Duodenal mucosa (tissue), 2 donors: ENCODE measurements around the gene KNG1.

ENCODE experiments used
- H3K27ac ChIP-seq: one replicate; pipeline ENCODE4 v1.7.0; 2013; ENCODE audit warnings: low read depth, low read length
- H3K27me3 ChIP-seq, 2 donors: one replicate each; pipeline ENCODE4 v1.7.0; 2013; ENCODE audit warnings: low read length in 2 of 2, control low read depth in 1 of 2; ENCODE audit not compliant: insufficient read depth in 2 of 2, control insufficient read depth in 1 of 2
- H3K36me3 ChIP-seq, 2 donors: one replicate each; pipeline ENCODE4 v1.7.0; 2013; ENCODE audit warnings: low read length in 2 of 2, control low read depth in 1 of 2; ENCODE audit not compliant: insufficient read depth in 2 of 2, control insufficient read depth in 1 of 2
- H3K4me1 ChIP-seq, 2 donors: one replicate each; pipeline ENCODE4 v1.7.0; 2013; ENCODE audit warnings: low read length in 2 of 2, control low read depth in 1 of 2; ENCODE audit not compliant: insufficient read depth in 2 of 2, control insufficient read depth in 1 of 2
- H3K4me3 ChIP-seq, 2 donors: one replicate each; pipeline ENCODE4 v1.7.0; 2013; ENCODE audit warnings: low read length in 2 of 2, low read depth in 1 of 2
- H3K9ac ChIP-seq, 2 donors: one replicate each; pipeline ENCODE4 v1.7.0; 2013; ENCODE audit warnings: low read length in 2 of 2, low read depth in 1 of 2
- H3K9me3 ChIP-seq, 2 donors: one replicate each; pipeline ENCODE4 v1.7.0; 2013; ENCODE audit warnings: low read length in 2 of 2, control low read depth in 1 of 2; ENCODE audit not compliant: control insufficient read depth in 1 of 2

KNG1 gene

DNA sequence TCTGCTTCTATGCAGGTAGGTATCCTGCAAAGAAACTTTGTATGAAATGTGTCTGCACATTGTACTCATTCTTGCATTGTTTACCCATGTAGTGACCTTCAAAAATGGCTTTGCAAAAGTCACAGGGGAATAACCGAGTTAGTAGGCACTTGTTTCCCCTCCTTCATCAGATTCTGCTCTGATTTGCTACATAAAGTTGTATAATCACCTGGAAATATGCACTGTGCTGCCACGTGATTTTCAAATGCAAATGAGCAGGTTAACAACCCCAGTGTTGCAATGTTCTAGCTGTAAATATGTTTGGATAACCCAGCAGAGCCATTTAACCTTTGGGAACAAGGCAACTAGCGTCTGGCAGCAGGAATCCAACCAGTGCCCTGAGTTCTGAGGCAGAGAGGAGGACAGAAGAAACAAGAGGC is at the start of gene KNG1:
TSS of gene KNG1 (plus strand) at position 321 of the 419 bp plus-strand sequence. CDS start 184 bp downstream, outside the sequence.
- no peaks in the 10 kb centered on the region for H3K4me1 ChIP-seq
- no peak within 1 kb of the TSS for H3K9ac ChIP-seq

DNA sequence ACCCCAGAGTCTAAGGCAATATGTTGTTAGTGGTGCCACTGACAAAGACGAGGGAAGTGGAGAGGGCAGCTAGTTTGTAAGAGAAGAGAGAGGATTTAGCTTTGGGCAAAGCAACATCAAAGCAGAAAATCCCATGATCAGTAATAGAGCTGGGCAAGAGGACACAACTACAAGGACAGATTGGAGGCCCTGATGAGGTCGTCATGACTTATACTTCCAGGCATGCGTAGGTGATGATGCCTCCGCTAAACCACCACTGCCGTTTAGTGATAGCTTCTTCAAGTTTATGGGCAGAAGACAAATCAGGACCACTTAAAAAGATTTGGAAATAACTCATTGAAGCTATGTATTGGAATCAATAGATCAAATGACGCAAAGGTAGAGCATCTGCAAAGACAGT is 48.7 kb upstream of the KNG1 start:
- no peaks in the 10 kb centered on the region for H3K4me1 ChIP-seq
- no peaks in the 10 kb centered on the region for H3K36me3 ChIP-seq
- H3K4me3 ChIP-seq, result no peak overlapping the region
- H3K27ac ChIP-seq, result no peak overlapping the region
- H3K9me3 ChIP-seq, result no peaks in the 10 kb centered on the region
- peaks cover 4 to 6% of the 10 kb centered on the region in 2 donors for H3K27me3 ChIP-seq
- H3K9ac ChIP-seq, result no peak overlapping the region

More for the DNA sequence above, at the start of gene KNG1:
- Histone ChIP-seq H3K27ac (no peak within 1 kb of the TSS), H3K4me3 (no peak within 1 kb of the TSS), H3K27me3 (no peaks in the 10 kb centered on the region), H3K36me3 (no peaks in the 10 kb centered on the region), H3K9me3 (no peaks in the 10 kb centered on the region)

DNA sequence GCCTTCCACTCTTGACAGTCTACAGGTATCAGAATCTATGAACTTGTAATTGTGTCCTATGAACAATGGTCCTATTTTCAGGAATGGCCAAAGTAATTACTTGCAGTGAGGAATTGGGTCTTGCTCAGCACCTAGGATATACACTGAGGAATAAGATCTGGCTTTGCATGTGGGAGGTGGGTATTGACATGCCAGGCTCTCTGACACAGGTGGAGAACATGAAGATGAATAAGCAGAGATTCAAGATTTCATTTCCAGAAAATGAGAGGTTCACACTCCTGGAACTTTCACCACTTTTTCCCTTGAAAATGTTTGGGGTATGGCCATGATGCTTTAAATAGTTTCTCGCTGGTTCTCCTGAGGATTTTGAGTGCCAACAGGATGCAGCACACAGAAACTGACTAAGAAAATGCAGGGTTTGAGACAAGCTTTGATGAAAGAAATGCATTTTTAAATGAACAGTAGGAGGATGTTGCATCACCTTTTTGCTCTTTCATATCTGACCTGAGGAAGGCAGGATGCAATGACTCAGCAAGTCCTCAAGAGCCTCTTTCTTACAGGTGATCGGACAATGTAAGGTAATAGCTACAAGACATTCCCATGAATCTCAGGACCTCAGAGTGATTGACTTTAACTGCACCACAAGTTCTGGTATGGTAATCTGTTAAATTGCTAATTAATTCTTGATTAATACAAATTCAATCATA is 47.6 kb upstream of the KNG1 start:
- Histone ChIP-seq H3K4me3 (no peak overlapping the region), H3K27ac (no peak overlapping the region), H3K9me3 (no peaks in the 10 kb centered on the region), H3K4me1 (no peaks in the 10 kb centered on the region), H3K27me3 (peaks cover 8 to 12% of the 10 kb centered on the region in 2 donors), H3K9ac (no peak overlapping the region), H3K36me3 (no peaks in the 10 kb centered on the region)

DNA sequence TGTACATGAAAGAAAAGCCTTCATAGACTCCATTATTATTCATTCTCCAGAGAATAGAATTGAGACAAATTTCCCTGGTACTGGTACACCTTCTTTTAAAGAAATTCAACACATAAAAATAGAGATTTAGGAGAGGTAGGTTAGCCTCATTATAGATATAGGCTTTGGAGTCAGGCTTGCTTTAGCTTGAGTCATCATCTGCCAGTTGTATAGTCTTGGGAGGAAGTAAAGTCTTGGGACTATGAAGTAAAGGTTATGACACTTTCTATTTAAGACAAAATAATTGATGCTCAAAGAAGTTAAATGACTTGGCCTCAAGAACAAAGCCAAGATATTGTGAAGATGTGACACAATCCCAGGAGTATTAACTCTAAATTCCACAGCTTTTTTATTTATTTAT is 47.0 kb upstream of the KNG1 start:
- Histone ChIP-seq H3K36me3 (no peaks in the 10 kb centered on the region), H3K27me3 (peaks cover 8 to 16% of the 10 kb centered on the region in 2 donors), H3K9ac (no peak overlapping the region), H3K27ac (no peak overlapping the region), H3K9me3 (no peaks in the 10 kb centered on the region), H3K4me3 (no peak overlapping the region), H3K4me1 (no peaks in the 10 kb centered on the region)

DNA sequence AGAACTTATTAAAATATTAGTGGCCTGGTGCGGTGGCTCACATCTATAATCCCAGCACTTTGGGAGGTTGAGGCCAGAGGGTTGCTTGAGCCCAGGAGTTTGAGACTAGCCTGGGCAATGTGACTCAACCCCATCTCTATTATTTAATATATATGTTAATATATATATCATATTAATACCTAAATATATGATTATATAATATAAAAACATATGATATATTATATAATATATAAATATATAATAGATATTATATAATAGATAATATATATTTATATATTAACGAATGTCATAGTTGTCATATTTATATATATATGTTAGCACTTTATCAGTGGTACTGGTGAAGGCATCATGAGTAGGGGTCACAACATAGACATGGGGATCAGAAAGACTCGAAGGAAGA is 46.1 kb upstream of the KNG1 start:
- H3K36me3 ChIP-seq, result no peaks in the 10 kb centered on the region
- no peaks in the 10 kb centered on the region for H3K9me3 ChIP-seq
- no peak overlapping the region for H3K9ac ChIP-seq
- H3K27me3 ChIP-seq, result peaks cover 3 to 12% of the 10 kb centered on the region in 2 donors
- H3K4me3 ChIP-seq, result no peak overlapping the region
- H3K4me1 ChIP-seq, result no peaks in the 10 kb centered on the region
- no peak overlapping the region for H3K27ac ChIP-seq

DNA sequence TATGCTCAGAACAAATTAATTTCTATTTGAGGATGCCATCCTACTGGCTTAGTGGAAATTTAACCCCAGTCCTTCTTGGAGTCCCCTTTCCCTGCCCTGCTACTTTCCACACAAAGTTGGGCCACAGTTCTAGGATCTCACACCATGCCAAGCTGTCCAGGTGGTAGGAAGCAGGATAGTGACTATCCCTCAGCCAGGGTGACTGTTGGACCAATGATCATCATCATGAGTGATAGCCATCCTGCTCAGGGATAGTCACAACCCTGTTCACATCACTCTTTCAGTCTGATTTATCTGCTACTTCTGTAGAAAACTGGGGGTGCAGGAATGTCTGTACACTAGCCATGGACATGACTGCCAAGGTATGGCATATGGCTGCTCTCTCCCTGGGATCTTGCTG is 38.6 kb upstream of the KNG1 start:
- Histone ChIP-seq H3K27me3 (peaks cover 7 to 12% of the 10 kb centered on the region in 2 donors), H3K4me3 (no peak overlapping the region), H3K9me3 (no peaks in the 10 kb centered on the region), H3K27ac (no peak overlapping the region), H3K9ac (no peak overlapping the region), H3K36me3 (no peaks in the 10 kb centered on the region), H3K4me1 (no peaks in the 10 kb centered on the region)

DNA sequence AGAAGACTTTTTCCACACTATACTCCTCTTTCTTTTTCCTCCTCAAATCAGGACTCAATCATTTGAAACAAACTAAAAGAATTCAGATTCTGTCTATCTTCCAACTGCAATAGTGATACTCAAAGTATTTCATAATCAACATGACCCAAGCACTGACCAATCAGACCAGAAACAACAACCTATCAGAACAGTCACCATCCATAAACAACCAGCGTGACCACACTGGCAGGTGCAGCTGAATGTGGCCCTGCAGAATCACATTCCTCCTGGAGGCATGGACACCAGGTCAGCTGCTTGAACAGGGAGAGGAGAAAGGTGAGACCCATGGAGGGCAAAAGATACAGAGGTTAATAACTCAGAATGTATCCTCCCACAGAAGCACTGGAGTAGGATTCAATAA is 38.0 kb upstream of the KNG1 start:
- H3K4me3 ChIP-seq, result no peak overlapping the region
- no peaks in the 10 kb centered on the region for H3K36me3 ChIP-seq
- peaks cover 5 to 7% of the 10 kb centered on the region in 2 donors for H3K27me3 ChIP-seq
- no peak overlapping the region for H3K27ac ChIP-seq
- H3K4me1 ChIP-seq, result no peaks in the 10 kb centered on the region
- no peak overlapping the region for H3K9ac ChIP-seq
- no peaks in the 10 kb centered on the region for H3K9me3 ChIP-seq

DNA sequence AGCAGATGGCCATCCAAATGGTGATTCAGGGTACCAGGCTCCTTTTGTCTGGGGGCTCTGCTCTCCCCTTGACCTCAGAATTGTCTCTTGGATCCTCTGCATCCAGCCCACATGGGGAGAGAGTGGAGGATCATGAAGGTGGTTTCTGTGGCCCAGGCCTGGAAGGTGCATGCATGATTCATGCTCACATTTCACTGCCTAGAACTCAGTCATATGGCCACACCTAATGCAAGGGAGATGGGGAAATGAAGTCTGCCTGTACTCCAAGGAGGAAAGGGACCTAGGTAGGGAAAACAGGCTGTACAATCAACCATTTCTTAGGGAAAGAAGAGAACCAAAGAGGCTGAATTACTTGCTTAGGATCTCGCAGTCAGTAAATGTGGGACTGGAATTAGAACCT is 36.3 kb upstream of the KNG1 start:
- no peaks in the 10 kb centered on the region for H3K4me1 ChIP-seq
- no peak overlapping the region for H3K27ac ChIP-seq
- H3K9me3 ChIP-seq, result peaks cover 0 to 3% of the 10 kb centered on the region in 2 donors

DNA sequence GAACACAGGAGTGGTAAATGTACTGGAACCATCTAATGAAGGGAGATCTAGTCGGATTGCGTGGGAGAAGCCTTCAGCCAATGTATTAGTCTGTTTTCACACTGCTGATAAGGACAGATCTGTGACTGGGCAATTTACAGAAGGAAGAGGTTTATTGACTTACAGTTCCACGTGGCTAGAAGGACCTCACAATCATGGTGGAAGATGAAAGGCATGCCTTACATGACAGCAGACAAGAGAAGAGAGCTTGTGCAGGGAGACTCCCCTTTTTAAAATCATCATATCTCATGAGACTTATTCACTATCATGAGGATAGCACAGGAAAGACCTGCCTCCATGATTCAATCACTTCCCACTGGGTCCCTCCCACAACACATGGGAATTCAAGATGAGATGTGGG is 34.3 kb upstream of the KNG1 start:
- Histone ChIP-seq H3K27me3 (peaks cover 4 to 9% of the 10 kb centered on the region in 2 donors), H3K4me1 (no peaks in the 10 kb centered on the region), H3K4me3 (no peak overlapping the region), H3K9ac (no peak overlapping the region), H3K27ac (no peak overlapping the region), H3K36me3 (no peaks in the 10 kb centered on the region), H3K9me3 (peaks cover 0 to 3% of the 10 kb centered on the region in 2 donors)

More for the DNA sequence above, 36.3 kb upstream of the KNG1 start:
- Histone ChIP-seq H3K27me3 (peaks cover 0 to 5% of the 10 kb centered on the region in 2 donors), H3K4me3 (no peak overlapping the region), H3K9ac (no peak overlapping the region), H3K36me3 (no peaks in the 10 kb centered on the region)

DNA sequence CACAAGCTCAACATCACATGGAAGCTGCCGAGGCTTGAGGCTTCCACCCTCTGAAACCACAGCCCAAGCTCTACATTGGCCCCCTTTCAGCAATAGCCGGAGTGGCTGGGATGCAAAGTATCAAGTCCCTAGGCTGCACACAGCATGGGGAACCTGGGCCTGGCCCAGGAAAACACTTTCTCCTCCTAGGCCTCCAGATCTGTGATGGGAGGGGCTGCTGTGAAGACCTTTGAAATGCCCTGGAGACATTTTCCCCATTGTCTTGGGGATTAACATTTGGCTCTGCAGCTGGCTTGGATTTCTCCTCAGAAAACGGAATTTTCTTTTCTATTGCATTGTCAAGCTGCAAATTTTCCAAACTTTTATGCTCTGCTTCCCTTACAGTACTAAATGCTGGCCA is 33.2 kb upstream of the KNG1 start:
- peaks cover 0 to 3% of the 10 kb centered on the region in 2 donors for H3K9me3 ChIP-seq
- H3K9ac ChIP-seq, result no peak overlapping the region
- no peaks in the 10 kb centered on the region for H3K36me3 ChIP-seq
- no peak overlapping the region for H3K4me3 ChIP-seq
- no peaks in the 10 kb centered on the region for H3K4me1 ChIP-seq
- peaks cover 4% of the 10 kb centered on the region in 2 donors for H3K27me3 ChIP-seq
- no peak overlapping the region for H3K27ac ChIP-seq
